H1 (cell line): ENCODE measurements around the gene RHOT1. TPM values are rescaled to one million over a fixed set of nuclear protein-coding genes. Genes with fewer than 3 reads are reported as not detected.

Experiments
- JUN ChIP-seq: IDR thresholded peaks from 2 replicates; pipeline ENCODE4 v1.6.1; 2011; ENCODE audit warnings: low read depth, mild to moderate bottlenecking, improper control_type of control experiment, low read length
- SUZ12 ChIP-seq: fragments of 200-600 bp; sonication (generic); IDR thresholded peaks from 2 replicates; pipeline ENCODE4 v1.6.1; 2012; ENCODE audit warnings: mild to moderate bottlenecking, inconsistent platforms, low read length, moderate library complexity, mixed read lengths
- polyA plus RNA-seq, 7 experiments: library from polyadenylated mRNA; depleted of rRNA in 3 of 7; stranded (reverse) in 5 of 7; unstranded in 2 of 7; fragments of >200 nt in 5 of 7; fragments of 200-250 nt in 2 of 7; gene quantifications; 1 replicate in 5 of 7; 2 replicates in 1 of 7; 4 replicates in 1 of 7; pipeline versions ENCODE4 v1.2.1 to v1.2.3, GENCODE V29; 2011 to 2013; ENCODE audit warnings: missing spikeins in 2 of 7, mixed read lengths in 2 of 7
- total RNA-seq: library from RNA; stranded (reverse); fragmentation: NEBNext Ultra II Directional; extraction: Animal tissue kit (Norgen Biotek cat#: 25700); gene quantifications from 2 replicates; pipeline ENCODE4 v1.2.1, GENCODE V29; 2021
- TF ChIP-seq, protein P1 (sequence below), 3 experiments: IDR thresholded peaks; 1 replicate in 2 of 3; 2 replicates in 1 of 3; pipeline versions ENCODE4 v1.5.1 to v1.6.1; 2011; ENCODE audit warnings: low read length in 3 of 3, mild to moderate bottlenecking in 3 of 3, inconsistent platforms in 2 of 3, low read depth in 1 of 3, moderate library complexity in 1 of 3; ENCODE audit not compliant: insufficient read depth in 1 of 3; ENCODE audit errors: control extremely low read depth in 1 of 3

Gene RHOT1
- total and polyA plus RNA-seq, 2 of the 8 experiments (the other 6 are each of a cell fraction or from before 2014, with no cell fraction given), result 34.2 to 38.2 TPM

DNA sequence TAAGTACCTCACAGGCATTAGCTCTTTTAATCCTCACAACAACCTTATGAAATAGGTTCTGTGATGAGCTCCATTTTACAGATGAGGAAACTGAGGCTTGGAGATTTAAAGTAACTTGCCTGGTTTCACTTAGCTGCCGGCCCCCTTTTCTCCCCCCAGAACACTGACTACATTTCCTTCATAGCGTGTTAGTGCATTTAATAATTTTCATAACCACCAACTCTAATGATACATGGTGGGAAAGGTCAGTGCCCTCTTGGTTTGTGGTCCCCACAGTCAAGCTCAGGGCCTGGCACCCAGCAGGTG, 16.5 kb upstream of the RHOT1 start (continued):
- TF ChIP-seq, protein P1, sequence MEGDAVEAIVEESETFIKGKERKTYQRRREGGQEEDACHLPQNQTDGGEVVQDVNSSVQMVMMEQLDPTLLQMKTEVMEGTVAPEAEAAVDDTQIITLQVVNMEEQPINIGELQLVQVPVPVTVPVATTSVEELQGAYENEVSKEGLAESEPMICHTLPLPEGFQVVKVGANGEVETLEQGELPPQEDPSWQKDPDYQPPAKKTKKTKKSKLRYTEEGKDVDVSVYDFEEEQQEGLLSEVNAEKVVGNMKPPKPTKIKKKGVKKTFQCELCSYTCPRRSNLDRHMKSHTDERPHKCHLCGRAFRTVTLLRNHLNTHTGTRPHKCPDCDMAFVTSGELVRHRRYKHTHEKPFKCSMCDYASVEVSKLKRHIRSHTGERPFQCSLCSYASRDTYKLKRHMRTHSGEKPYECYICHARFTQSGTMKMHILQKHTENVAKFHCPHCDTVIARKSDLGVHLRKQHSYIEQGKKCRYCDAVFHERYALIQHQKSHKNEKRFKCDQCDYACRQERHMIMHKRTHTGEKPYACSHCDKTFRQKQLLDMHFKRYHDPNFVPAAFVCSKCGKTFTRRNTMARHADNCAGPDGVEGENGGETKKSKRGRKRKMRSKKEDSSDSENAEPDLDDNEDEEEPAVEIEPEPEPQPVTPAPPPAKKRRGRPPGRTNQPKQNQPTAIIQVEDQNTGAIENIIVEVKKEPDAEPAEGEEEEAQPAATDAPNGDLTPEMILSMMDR (IDR thresholded peaks at IDR 0.05; ENCODE audit: control extremely low read depth in 1 of 3, insufficient read depth in 1 of 3, low read depth in 1 of 3, low read length in 3 of 3), result no peak
- TF ChIP-seq SUZ12 (no peak), JUN (no peak)
